ENCODE data around the gene SUSD1.

Gene SUSD1

GRCh38 chr9:112050544-112051475 lies 124.3 kb downstream of the SUSD1 start:
- TF ChIP-seq TCF12 (IDR thresholded peaks at IDR 0.05; ENCODE audit: low read depth) (peak; percentile 66), CEBPB (IDR thresholded peaks at IDR 0.05) (peak; percentile 73), NFIC (IDR thresholded peaks at IDR 0.05) (peak; percentile 54), EP300 (IDR thresholded peaks at IDR 0.05; ENCODE audit: borderline replicate concordance) (peak; percentile 74; the same call in 1 of the 2 replicates), REST (IDR thresholded peaks at IDR 0.05; ENCODE audit: low read depth) (no peak), TEAD4 (IDR thresholded peaks at IDR 0.05) (peak; percentile 87), FOXM1 (IDR thresholded peaks at IDR 0.05; ENCODE audit: borderline replicate concordance, low read depth) (peak; percentile 64; the same call in 1 of the 2 replicates), TAF1 (IDR thresholded peaks at IDR 0.05; ENCODE audit: low read depth) (no peak)

GRCh38 chr9:112049811-112050516 lies 125.1 kb downstream of the SUSD1 start:
- TF ChIP-seq, protein P1, sequence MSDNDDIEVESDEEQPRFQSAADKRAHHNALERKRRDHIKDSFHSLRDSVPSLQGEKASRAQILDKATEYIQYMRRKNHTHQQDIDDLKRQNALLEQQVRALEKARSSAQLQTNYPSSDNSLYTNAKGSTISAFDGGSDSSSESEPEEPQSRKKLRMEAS (IDR thresholded peaks at IDR 0.05) = no peak
- no peak for TF ChIP-seq REST (IDR thresholded peaks at IDR 0.05; ENCODE audit: low read depth)
- peak; percentile 75; the same call in 1 of the 2 replicates for TF ChIP-seq YY1 (IDR thresholded peaks at IDR 0.05; ENCODE audit: low read depth)

GRCh38 chr9:112048924-112049691 lies 126.0 kb downstream of the SUSD1 start:
- TF ChIP-seq REST (IDR thresholded peaks at IDR 0.05; ENCODE audit: low read depth) (no peak), TAF1 (IDR thresholded peaks at IDR 0.05; ENCODE audit: low read depth) (no peak), NFIC (IDR thresholded peaks at IDR 0.05) (peak; percentile 54; the same call in 1 of the 2 replicates)

GRCh38 chr9:112047538-112048066 lies 127.5 kb downstream of the SUSD1 start:
- TF ChIP-seq NFIC (IDR thresholded peaks at IDR 0.05) (no peak), USF1 (IDR thresholded peaks at IDR 0.05) (no peak), EP300 (IDR thresholded peaks at IDR 0.05; ENCODE audit: borderline replicate concordance) (no peak), YY1 (IDR thresholded peaks at IDR 0.05; ENCODE audit: low read depth) (no peak), CREB1 (IDR thresholded peaks at IDR 0.05; ENCODE audit: low read depth) (no peak), REST (IDR thresholded peaks at IDR 0.05; ENCODE audit: low read depth) (no peak), FOXM1 (IDR thresholded peaks at IDR 0.05; ENCODE audit: borderline replicate concordance, low read depth) (no peak), TAF1 (IDR thresholded peaks at IDR 0.05; ENCODE audit: low read depth) (no peak), TEAD4 (IDR thresholded peaks at IDR 0.05) (no peak), CEBPB (IDR thresholded peaks at IDR 0.05) (no peak), ZBTB7A (IDR thresholded peaks at IDR 0.05; ENCODE audit: low read depth) (no peak), EGR1 (IDR thresholded peaks at IDR 0.05) (no peak), RAD21 (IDR thresholded peaks at IDR 0.05; ENCODE audit: low read depth) (no peak), TCF12 (IDR thresholded peaks at IDR 0.05; ENCODE audit: low read depth) (no peak)
- TF ChIP-seq, protein P1 (IDR thresholded peaks at IDR 0.05) = no peak
